Bone marrow (tissue), 2 donors: ENCODE measurements around the gene SERTAD2.

Source experiments
- DNase-seq, 2 donors: peaks; one replicate each; lab custom pipeline; 2025; lab: John Stamatoyannopoulos, UW

Gene SERTAD2

GRCh38 chr2:64581777-64582539 is 71.8 kb downstream of the SERTAD2 start:
- no peak for DNase-seq
